GM18868 (cell line): ENCODE measurements around the gene RAB17.
"Not testable (repeated sequence)": the region's sequence is repeated elsewhere in the genome, so short reads cannot be mapped to it uniquely, and the experiment has no call there.

Source experiments
- ATAC-seq: cut with Tn5 transposase; IDR thresholded peaks from one replicate; pipeline ENCODE4 v1.9.1; 2021; ENCODE audit warnings: mild to moderate bottlenecking, moderate library complexity; ENCODE audit not compliant: unreplicated experiment

Gene RAB17

DNA sequence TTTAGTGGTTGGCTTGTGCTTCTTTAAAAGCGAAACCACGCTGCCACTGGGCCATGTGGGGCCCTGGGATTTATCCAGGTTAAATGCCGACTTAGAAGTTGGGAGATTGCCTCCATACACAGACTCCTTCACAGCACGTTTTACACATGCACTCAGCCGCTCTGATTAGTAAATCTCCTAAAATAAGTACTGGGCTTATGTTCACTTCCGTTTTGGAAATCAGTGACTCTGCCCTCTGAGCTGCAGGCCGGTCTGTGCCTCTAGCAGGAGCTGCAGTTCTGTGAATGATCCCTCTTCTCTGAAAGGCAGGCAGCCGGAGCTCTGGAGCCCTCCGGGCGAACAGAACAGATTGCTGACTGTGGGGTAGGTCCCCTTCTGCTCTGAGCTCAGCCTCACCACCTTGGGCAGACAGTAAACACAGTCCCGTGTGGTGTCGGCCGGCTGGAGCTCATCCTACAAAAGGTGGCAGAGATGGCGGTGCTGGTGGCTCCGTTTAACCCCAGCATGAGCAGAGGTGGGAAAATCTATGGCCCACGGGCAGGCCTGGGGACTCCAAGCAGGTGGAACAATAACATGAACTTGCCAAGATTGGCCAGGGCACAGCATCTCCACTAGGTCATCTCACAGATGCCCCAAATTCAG lies 9.8 kb upstream of the RAB17 start:
- no peak for ATAC-seq

DNA sequence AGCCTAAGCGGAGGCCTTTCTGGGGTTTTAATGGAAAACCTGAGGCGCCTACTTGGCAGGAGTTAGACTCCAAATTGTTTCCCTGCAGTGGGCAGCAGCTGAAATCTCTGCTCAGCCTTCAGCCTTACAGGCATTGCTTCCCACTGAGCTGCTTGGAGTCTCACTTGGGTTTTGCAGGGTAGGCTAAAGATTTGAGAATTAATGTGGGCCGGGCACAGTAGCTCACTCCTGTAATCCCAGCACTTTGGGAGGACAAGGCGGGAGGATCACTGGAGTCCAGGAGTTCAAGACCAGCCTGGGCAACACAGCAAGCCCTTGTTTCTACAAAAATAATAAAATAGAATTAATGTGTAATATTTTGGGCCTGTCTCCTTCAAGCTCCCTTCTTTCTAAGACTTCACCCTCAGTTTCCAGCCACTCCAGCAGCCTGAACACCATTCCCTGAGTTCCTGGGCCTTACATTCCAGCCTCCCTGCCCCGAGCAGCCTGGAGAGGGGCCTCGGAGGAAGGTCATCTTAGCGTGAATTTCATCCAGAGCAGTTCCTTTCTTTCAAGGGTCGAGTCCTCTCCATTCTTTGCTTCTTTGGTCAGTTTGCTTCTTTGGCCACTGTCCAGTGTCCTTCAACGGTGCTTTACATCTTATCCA lies 9.1 kb upstream of the RAB17 start:
- no peak for ATAC-seq

DNA sequence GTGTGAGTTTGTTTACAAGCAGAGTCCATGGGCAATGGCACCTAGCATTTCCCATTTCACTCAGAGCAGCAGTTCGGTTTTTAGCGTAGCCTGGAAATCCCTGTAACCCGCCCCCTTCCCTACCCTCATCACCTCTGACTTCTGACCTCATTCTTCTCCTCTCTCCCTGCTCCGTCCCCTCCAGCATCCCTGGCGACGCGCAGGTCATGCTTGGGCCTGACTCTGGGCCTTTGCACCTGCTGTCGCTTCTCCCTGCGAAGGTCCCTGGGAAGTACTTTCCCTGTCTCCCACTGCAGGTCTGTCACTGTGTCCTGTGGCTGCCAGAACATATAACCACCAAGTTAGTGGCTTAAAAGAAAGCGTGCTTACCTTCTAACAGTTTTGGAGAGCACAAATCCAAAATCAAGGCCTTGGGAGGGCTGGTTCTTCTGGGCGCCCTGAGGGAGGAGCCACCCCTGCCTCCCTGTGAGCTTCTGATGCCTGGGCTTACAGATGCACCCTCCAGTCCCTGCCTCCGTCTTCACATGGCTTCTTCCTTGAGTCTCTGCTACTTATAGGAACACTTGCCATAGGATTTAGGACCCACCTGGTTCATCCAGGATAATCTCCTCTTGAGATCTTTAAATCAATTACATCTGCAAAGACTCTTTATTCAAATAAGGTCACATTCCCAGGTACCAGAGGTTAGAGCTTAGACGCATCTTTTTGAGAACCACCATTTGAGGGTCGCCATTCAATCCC lies 8.1 kb upstream of the RAB17 start:
- no peak for ATAC-seq

DNA sequence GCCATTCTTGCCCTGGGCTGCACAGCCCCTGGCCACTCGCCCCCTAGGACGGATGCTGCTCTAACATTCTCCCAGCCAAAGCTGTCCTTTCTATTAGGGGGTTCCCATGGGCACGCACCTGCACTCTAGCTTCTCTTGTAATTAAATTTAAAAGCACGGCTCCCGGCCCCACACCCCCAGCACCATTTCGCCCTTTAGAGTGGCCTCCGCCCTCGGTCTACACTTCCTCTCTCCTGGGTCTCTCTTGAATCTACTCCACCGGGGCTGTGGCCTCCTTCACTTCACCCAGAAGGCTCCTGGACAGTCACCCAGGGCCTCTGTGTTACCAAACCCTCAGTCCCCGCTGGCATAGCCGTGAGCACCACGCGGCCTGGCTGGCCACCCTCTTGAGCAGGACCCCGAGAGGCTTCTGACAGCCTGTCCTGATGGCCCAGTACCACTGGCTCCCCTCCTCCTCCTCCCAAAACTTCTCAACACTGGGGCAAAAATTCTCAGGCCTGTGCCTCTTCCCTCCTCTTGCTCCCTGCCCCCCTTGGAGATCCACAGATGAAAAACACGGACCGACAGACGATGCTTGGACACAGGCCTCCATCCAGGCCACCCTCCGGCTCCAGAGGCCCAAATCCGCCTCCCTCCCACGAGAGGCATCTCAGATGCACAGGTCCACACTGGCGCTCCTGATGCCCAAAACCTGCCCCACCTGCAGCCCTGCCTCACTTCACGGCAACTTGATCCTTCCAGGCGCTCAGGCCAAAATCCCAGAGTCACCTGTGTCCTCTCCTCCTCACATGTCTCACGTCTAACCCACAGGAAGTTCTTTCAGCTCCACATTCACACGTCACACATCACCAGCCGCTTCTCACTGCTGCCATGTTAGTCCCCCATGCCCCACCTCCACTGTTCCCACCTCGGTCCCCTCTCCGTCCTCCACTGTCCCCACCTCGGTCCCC lies 6.9 kb upstream of the RAB17 start:
- ATAC-seq = no peak

DNA sequence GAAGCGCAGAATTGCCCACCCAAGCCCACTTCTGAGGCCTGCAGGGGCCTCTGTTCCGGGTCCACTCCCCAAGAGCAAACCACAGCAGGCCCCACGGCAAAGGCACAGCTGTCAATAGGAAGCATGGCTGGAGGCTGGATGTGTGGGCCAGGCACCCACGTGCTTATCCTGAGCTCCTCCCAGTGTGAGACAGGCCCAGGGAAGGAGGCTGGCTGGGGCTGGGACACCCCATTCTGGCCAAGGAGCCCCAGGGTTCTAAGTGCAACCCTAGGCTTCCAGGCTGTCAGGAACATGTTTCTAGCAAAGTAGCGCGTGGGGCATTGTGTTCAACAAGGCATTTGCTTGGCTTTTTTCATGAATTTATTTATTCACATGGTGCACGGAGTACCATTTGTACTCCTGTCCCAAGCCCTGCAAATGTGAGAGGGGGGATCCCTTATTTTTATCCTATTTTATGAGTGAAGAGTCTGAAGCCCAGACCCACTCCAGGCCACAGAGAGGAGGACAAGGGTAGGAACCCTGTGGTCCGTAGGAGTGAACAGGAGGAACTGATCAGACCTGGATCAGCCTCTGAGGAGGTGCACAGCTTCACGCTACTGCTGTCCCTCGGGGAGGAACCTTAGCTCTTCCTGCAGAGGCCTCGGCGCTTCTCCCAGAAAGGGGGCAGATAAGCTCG lies 6.1 kb upstream of the RAB17 start:
- ATAC-seq = no peak

DNA sequence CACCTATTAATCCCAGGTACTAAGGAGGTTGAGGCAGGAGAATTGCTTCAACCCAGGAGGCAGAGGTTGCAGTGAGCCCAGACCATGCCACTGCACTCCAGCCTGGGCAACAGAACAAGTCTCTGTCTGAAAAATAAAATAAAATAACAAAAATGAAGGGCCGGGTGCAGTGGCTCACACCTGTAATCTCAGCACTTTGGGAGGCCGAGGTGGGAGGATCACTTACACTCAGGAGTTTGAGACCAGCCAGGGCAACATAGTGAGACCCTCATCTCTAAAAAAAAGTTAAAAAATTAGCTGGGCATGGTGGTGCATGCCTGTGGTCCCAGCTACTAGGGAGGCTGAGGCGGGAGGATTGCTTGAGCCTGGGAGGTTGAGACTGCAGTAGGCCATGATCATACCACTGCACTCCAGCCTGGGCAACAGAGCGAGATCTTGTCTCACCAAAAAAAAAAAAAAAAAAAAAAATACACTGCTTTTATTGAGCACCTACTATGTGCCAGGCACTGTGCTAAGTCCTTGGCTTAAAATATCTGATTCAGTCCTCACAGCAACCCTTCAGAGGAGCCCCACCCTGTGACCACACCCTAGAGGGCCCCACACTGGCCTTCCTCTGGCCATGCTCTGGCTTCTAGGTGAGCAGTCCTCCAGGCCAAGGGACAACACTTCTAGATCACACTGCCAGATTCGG lies 5.4 kb upstream of the RAB17 start:
- not testable (repeated sequence) for ATAC-seq

DNA sequence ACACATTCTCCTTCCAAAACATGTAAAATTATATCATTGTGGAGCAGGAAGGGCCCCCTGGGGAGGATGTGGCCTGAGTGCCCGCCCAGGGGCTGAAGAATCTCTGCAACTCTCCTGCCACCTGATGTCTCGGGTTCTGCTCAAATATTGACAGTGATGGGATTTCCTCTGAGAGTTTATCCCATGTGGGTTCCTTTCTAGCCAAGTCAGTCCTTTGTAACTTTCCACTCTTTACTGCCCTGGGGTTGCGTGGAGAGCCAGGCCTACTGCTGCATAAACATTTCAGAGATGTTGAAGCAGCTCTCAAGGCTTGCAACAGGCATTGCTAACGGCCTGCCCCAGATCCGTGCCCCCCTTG lies 4.0 kb upstream of the RAB17 start:
- no peak for ATAC-seq

DNA sequence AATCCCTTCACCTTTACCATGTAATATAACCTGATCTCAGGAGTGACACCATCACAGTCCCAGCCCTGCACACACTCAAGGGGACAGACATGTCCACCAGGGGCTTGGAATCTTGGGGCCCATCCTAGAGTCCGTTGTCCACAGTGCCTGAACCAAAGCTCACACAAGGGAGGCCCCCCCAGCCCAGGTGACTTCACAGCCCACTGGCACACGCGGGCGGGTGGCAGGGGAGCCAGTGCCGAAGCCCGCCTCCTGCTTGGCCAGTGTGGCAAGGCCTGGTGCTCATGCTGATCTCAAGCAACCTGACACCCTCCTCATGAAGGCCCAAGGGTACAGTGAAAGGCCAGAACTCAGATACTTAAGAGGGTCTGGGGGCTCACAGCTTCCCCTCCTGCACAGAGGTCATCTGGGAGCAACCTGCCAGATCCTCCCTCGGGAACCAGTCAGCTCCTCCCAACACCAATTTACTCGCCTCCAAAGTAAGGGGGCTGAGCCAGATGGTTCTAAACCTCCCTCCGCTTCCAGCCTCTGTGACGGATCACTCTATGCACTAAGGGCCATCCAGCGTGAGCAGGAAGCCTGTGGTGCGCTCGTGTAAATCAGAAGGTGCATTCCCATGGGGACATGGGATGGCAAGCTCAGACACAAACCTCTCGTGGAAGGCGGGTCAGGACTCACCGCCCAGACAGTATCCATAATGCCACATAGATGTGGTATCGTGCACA lies 3.2 kb upstream of the RAB17 start:
- ATAC-seq = no peak

DNA sequence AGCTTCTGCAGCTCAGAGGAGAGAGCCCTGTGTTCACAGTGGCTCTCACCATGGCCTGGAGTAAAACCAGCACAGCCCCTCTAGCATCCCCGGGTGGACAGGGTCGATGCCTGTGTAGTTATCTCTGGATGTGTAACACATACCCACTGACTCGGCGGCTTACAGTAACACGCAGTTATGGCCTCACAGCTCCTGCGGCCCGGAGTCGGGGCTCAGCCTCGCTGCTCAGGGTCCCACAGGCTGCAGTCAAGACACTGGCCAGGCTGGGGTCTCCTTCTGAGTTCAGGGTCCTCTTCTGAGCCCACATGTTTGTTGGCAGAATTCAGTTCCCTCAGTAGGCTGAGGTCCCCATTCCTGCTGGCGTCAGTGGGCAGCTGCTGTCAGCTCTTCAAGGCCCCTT lies 2.5 kb upstream of the RAB17 start:
- ATAC-seq = no peak

DNA sequence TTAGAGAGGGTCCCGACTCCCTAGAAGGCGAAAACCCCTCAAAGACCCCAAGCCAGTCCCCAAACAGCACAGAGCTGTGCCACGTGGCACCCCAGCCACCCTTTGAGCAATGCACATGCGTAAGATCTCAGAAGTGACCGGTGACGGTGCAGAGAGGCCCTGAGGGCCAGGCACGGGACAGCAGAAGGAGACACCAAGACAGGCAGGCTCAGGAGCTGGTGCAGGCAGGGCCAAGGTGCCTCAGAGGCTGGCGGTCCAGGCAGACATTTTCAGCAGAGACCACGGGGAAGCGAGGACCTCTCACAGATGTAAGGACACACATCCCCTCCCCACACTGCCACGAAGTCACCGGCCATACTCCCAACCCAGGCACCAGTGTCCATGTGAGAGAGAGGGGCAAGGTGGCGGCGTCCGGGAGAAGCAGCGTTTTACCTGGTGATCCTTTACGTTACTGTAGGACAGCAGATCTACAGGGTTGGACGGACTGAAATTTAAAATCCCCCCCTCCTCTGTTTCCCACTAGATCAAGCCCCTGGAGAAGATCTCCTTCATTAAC lies 2.0 kb upstream of the RAB17 start:
- no peak for ATAC-seq

DNA sequence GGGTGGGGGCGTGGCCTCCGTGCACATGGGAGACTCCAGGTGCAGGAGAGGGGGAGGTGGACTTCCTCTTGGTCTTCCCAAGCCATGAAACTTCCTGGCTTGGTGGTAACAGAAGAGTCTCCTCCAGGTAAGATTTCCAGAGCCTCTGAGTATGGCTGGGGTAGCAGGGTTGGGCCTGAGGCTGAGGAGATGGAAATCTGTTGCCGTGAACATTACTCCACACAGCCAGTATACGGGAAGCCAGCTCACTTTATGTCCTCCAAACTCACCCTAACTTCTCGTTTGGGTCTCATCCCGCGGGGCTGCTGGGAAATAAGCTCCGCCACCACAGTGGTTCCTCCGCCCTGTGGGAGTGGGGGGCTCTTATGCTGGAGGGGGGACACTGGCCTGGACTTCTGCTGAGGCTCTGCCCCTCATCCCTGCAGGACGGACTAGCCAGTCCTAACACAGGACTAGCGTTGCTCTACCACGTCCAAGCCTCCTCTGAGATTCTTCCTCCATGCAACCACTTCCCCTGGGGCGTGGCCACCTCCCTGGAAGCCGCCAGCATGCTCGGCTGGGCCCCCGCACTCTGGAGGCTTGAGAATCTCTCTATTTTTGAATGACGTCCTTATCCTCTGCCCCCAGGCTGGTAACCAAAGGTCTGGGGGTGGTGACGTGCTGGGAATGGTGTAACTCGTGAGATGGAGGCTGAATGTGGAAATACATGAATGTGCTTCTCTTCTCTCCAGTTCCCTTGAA lies 777 bp upstream of the RAB17 start:
- ATAC-seq = no peak

DNA sequence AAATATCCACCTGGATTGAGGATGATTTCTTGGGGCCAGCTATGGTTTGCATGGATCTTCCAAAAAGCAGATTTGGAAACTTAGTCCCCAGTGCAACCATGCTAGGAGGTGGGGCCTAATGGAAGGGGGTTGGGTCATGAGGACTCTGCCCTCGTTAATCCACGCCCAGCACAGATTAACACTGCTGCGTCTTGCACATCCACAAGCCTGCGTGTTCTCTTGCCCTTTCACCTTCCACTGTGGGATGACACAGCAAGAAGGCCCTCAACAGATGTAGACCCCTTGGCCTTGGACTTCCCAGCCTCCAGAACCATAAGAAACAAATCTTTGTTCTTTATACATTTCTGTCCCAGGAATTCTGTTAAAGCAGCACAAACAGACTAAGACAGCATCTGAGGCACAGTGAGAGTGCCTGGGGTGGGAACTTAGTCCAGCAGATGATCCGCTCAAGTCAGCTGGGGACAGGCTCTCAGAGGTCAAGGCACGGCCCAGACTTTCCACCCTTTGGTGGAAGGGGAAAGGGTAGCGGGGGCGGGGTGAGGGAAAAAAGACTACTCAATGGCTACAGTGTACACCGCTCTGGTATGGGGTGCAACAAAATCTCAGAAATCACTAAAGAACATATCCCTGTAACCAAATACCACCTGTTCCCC lies 2.4 kb downstream of the RAB17 start:
- ATAC-seq = no peak

DNA sequence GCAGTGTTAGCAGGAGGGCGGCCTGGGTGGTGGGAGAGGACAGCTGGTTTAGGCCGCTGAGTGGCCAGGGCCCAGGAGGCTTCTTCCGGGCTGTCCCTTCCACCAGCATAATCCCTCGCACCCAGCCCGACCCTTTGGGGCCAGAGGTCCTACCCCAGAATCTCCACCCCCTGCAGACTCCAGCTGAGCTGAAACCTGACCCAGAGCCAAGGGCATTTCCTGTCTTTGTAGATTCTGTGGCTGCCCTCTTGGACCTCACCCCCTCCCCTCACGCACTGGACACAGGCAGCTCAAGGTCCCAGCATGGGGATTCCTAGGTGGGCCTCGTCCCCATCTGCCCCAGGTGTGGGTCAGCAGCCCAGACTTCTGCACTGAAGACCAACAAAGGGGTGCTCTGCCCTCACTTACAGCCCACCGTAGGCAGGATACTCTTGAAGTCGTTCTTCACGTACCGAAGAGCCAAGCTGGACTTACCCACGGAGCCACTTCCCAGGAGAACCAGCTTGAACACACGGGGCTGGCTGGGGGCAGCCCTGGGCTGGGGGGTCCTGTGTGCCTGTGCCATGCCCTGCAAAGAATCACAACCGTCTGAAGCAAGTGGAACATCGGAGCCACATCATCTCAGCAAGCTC lies 4.8 kb downstream of the RAB17 start:
- ATAC-seq = no peak

DNA sequence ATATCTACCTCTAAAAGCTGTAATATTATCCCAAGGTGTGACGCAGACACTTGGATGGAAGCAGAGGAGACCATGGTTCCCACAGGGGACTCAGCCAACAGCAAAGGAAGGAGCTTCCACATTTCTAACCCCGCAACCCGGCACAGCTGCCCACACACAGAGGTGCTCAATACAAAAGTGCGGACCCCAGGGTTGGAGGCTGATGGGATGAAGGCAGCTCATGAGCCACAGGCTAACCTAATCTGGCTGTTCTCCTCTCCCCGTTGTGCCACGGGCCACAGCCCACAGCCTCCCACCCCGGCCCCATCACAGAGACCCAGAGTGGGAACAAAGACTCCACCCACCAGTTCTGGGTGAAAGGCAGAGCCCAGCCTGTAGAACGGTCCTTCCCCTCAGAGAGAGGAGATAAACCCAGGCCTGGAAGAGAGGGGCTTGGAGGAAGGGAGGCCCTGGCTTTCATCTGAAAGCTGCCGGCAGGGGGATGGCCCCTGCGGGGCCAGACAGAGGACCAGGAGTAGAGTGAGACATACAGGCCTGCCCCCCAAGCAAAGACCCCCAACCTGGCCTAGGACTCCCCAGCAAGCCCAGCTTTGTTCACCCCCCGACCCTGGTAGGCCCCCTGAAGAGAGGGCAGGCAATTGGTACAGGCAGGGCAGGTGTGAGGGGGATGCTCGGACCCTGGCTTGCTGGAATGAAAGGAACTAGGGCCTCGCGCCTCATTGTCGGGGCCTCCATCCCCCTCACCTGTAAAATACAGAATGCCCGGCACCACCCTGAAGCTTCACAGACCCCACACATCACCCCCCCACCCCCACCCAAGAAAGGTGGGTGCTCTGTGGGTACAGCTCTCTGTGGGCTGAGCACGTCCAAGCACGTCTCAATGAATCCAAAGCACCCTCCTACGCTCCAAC lies 6.9 kb downstream of the RAB17 start:
- no peak for ATAC-seq

DNA sequence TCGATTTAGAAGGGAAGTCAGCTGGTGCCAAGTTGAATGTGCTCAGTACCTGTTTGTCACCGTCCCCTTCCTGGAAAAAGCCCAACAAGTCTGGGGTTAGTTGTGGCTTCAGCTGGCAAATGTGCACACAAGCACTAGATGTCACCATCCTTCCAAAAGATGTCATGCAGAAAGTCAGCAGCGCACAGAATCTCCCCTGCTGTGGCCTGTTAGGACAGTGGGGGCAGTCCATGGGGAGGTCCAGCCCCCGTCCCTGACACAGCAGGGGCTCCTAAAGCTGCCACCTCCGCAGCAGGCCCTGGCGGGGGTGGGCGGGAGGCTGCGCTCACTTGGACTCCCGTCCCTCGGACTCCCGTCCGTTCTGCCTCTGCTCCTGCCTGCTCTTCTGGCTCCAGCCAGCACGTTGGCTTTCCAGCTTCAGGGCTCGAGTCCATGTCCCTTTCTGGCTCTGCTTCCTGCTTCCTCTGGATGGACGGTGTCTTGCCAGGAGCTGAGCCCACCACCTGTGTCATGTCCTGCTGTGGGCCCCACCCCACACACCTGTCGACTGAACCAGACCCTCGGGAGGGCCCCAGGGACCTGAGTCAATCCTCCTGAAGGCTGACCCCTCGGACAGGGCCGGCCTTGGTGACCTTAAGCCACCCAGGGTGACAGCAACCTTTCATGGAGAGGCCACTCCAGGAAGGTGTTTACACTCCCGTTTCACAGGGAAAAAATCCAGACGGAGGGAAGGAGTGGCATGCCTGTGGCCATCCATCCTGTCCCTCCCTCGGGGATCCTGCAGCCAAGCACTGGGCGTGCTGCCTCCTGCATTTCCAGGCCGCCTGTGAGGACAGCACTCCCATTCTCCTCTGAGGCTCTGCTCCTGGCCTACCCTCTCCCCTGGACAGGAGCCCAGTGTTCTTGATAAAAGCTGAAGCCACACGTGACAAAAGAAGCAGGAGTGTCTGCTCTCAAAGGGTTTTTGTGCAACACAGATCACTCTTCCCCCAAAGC lies 8.5 kb downstream of the RAB17 start:
- ATAC-seq = no peak
